ENCODE results near the gene ZNF524. TPM values are rescaled to one million over a fixed set of nuclear protein-coding genes. Genes with fewer than 3 reads are reported as not detected.

Gene ZNF524
- total and polyA plus RNA-seq, 4 donors: 12.6 to 62.5 (median 28.2) TPM

- no peak overlapping the region for H3K27ac ChIP-seq (ENCODE audit: low read depth in 1 of 2, low read length in 1 of 2)
- no peaks in the 10 kb centered on the region for H3K27me3 ChIP-seq (ENCODE audit: control insufficient read depth in 3 of 3, insufficient read depth in 3 of 3, low read length in 2 of 3)
- WGBS, 2 donors: 95% methylated on average over 11 of the region's 11 CpGs
- H3K4me1 ChIP-seq (ENCODE audit: control insufficient read depth in 5 of 5, insufficient read depth in 5 of 5, low read length in 5 of 5): peaks cover 3 to 21% (median 5%) of the 10 kb centered on the region in 5 donors
- no peak for TF ChIP-seq CTCF (IDR thresholded peaks at IDR 0.05; ENCODE audit: control extremely low read depth, extremely low read depth)
- no peak overlapping the region for H3K9ac ChIP-seq (ENCODE audit: insufficient read depth in 1 of 2, low read length in 2 of 2)
- H3K36me3 ChIP-seq (ENCODE audit: control insufficient read depth in 4 of 4, insufficient read depth in 4 of 4, low read length in 4 of 4): no peaks in the 10 kb centered on the region
- no peaks in the 10 kb centered on the region for H3K9me3 ChIP-seq (ENCODE audit: control insufficient read depth in 4 of 4, insufficient read depth in 3 of 4, low read length in 3 of 4)
- H3K4me3 ChIP-seq: no peak overlapping the region
- ATAC-seq (ENCODE audit: insufficient read depth, low FRiP score): no peak
- no peak for DNase-seq
Measured at GRCh38 chr19:55584871-55585270, 15.2 kb upstream of the ZNF524 start.

- no peaks in the 10 kb centered on the region for H3K9me3 ChIP-seq (ENCODE audit: control insufficient read depth in 4 of 4, insufficient read depth in 3 of 4, low read length in 3 of 4)
- 3 to 4% methylated on average over 33 to 36 of the region's 36 CpGs for WGBS, 2 donors
- ATAC-seq (ENCODE audit: insufficient read depth, low FRiP score) (peak; percentile 58), DNase-seq (peak; percentile 82 to 93 (median 91))
- H3K27ac ChIP-seq (ENCODE audit: low read depth in 1 of 2, low read length in 1 of 2): peak overlapping the region; percentile 7 to 66
- no peaks in the 10 kb centered on the region for H3K36me3 ChIP-seq (ENCODE audit: control insufficient read depth in 4 of 4, insufficient read depth in 4 of 4, low read length in 4 of 4)
- H3K4me3 ChIP-seq: peak overlapping the region; percentile 17
- peaks cover 2 to 21% (median 5%) of the 10 kb centered on the region in 5 donors for H3K4me1 ChIP-seq (ENCODE audit: control insufficient read depth in 5 of 5, insufficient read depth in 5 of 5, low read length in 5 of 5)
- H3K9ac ChIP-seq (ENCODE audit: insufficient read depth in 1 of 2, low read length in 2 of 2): no peak overlapping the region
- H3K27me3 ChIP-seq (ENCODE audit: control insufficient read depth in 3 of 3, insufficient read depth in 3 of 3, low read length in 2 of 3): no peaks in the 10 kb centered on the region
- no peak for TF ChIP-seq CTCF (IDR thresholded peaks at IDR 0.05; ENCODE audit: control extremely low read depth, extremely low read depth)
Measured at GRCh38 chr19:55585658-55586339, 14.3 kb upstream of the ZNF524 start.

GRCh38 chr19:55586976-55587668 is 13.0 kb upstream of the ZNF524 start:
- peaks cover 0 to 3% (median under 1%) of the 10 kb centered on the region in 4 donors for H3K36me3 ChIP-seq (ENCODE audit: control insufficient read depth in 4 of 4, insufficient read depth in 4 of 4, low read length in 4 of 4)
- H3K27me3 ChIP-seq (ENCODE audit: control insufficient read depth in 3 of 3, insufficient read depth in 3 of 3, low read length in 2 of 3): no peaks in the 10 kb centered on the region
- no peak overlapping the region for H3K9ac ChIP-seq (ENCODE audit: insufficient read depth in 1 of 2, low read length in 2 of 2)
- no peak overlapping the region for H3K4me3 ChIP-seq
- WGBS, 2 donors: 1% methylated on average over 40 of the region's 40 CpGs
- ATAC-seq (ENCODE audit: insufficient read depth, low FRiP score): peak; percentile 81
- peak; percentile 92 to 96 (median 95) for DNase-seq
- H3K4me1 ChIP-seq (ENCODE audit: control insufficient read depth in 5 of 5, insufficient read depth in 5 of 5, low read length in 5 of 5): peaks cover 0 to 18% (median 3%) of the 10 kb centered on the region in 5 donors
- no peaks in the 10 kb centered on the region for H3K9me3 ChIP-seq (ENCODE audit: control insufficient read depth in 4 of 4, insufficient read depth in 3 of 4, low read length in 3 of 4)
- no peak for TF ChIP-seq CTCF (IDR thresholded peaks at IDR 0.05; ENCODE audit: control extremely low read depth, extremely low read depth)
- H3K27ac ChIP-seq (ENCODE audit: low read depth in 1 of 2, low read length in 1 of 2): peak overlapping the region in 1 of 2 donors; percentile 68

Data from lung (tissue), 12 donors.